Measurements from ENCODE around the gene KHK.

DNA sequence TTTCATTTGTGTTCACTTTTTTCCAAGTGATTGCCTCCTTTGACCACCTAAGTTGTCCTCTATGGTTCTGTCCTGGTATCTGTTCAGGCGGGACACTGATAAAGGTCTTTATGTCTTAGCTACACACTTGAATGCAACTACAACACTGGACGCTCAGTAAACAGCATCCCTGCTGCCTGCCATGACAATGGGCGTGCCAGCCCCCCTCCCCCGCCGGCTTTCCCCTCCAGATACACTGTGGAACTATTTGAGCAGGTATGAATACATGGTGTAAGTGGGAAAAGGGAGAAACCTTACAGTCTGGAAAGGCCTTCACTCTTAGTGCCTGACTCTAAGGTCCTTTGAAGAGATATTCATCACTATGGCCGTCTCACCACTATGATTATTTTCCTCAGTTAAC is 29.4 kb upstream of the KHK start:
- TF ChIP-seq, protein P1, sequence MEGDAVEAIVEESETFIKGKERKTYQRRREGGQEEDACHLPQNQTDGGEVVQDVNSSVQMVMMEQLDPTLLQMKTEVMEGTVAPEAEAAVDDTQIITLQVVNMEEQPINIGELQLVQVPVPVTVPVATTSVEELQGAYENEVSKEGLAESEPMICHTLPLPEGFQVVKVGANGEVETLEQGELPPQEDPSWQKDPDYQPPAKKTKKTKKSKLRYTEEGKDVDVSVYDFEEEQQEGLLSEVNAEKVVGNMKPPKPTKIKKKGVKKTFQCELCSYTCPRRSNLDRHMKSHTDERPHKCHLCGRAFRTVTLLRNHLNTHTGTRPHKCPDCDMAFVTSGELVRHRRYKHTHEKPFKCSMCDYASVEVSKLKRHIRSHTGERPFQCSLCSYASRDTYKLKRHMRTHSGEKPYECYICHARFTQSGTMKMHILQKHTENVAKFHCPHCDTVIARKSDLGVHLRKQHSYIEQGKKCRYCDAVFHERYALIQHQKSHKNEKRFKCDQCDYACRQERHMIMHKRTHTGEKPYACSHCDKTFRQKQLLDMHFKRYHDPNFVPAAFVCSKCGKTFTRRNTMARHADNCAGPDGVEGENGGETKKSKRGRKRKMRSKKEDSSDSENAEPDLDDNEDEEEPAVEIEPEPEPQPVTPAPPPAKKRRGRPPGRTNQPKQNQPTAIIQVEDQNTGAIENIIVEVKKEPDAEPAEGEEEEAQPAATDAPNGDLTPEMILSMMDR (IDR thresholded peaks at IDR 0.05) = no peak
- TF ChIP-seq POLR2A (IDR thresholded peaks at IDR 0.05) (no peak), EP300 (IDR thresholded peaks at IDR 0.05) (no peak)
